Measurements from ENCODE around the gene ADAP1. TPM values are rescaled to one million over a fixed set of nuclear protein-coding genes. Genes with fewer than 3 reads are reported as not detected.

ADAP1 gene
- total and polyA plus RNA-seq, 8 donors: 2.2 to 169 (median 22.6) TPM

- Histone ChIP-seq H3K36me3 (peaks cover 0 to 8% (median 0%) of the 10 kb centered on the region in 4 donors), H3K27me3 (peaks cover 0 to 37% (median 17%) of the 10 kb centered on the region in 3 donors), H3K27ac (no peak overlapping the region), H3K9me3 (no peaks in the 10 kb centered on the region), H3K4me1 (peaks cover 17 to 55% (median 29%) of the 10 kb centered on the region in 4 donors), H3K4me3 (no peak overlapping the region)
- WGBS, 5 donors: 93 to 96% (median 94%) methylated on average over 9 to 21 of the region's 21 CpGs
- no peak for TF ChIP-seq POLR2AphosphoS5 (IDR thresholded peaks at IDR 0.05)
- no peak for TF ChIP-seq POLR2A (IDR thresholded peaks at IDR 0.05)
- no peak for TF ChIP-seq EP300 (IDR thresholded peaks at IDR 0.05)
- TF ChIP-seq CTCF (IDR thresholded peaks at IDR 0.05): no peak
- DNase-seq: no peak
- intact Hi-C loops (cut with DNase I; ENCODE audit: low total_unique reads): no loop called here
Measured at GRCh38 chr7:951881-952547, 2.5 kb downstream of the ADAP1 start.

GRCh38 chr7:949021-949934 lies 5.2 kb downstream of the ADAP1 start:
- DNase-seq: peak in 1 of 2 donors; percentile 55
- 57 to 90% (median 80%) methylated on average over 11 to 28 of the region's 28 CpGs for WGBS, 5 donors
- intact Hi-C loops (cut with DNase I; ENCODE audit: low total_unique reads): no loop called here
- Histone ChIP-seq H3K36me3 (peaks cover 0 to 8% (median 0%) of the 10 kb centered on the region in 4 donors), H3K27ac (peak overlapping the region in 3 of 5 donors; percentile 7 to 61 (median 18)), H3K27me3 (peaks cover 0 to 28% (median 12%) of the 10 kb centered on the region in 3 donors), H3K4me1 (peaks cover 11 to 65% (median 34%) of the 10 kb centered on the region in 4 donors), H3K9me3 (no peaks in the 10 kb centered on the region), H3K4me3 (no peak overlapping the region)
- TF ChIP-seq POLR2A (IDR thresholded peaks at IDR 0.05) (no peak), EP300 (IDR thresholded peaks at IDR 0.05) (no peak), CTCF (IDR thresholded peaks at IDR 0.05) (no peak), POLR2AphosphoS5 (IDR thresholded peaks at IDR 0.05) (peak in 1 of 3 donors; percentile 41)

- no peak overlapping the region for H3K4me3 ChIP-seq
- H3K27me3 ChIP-seq: peaks cover 0 to 18% (median under 1%) of the 10 kb centered on the region in 3 donors
- no peaks in the 10 kb centered on the region for H3K9me3 ChIP-seq
- intact Hi-C loops (cut with DNase I; ENCODE audit: low total_unique reads): no loop called here
- peaks cover 0 to 8% (median 0%) of the 10 kb centered on the region in 4 donors for H3K36me3 ChIP-seq
- peaks cover 0 to 51% (median 20%) of the 10 kb centered on the region in 4 donors for H3K4me1 ChIP-seq
- no peak for TF ChIP-seq CTCF (IDR thresholded peaks at IDR 0.05)
- TF ChIP-seq EP300 (IDR thresholded peaks at IDR 0.05): no peak
- TF ChIP-seq POLR2AphosphoS5 (IDR thresholded peaks at IDR 0.05): no peak
- no peak for TF ChIP-seq POLR2A (IDR thresholded peaks at IDR 0.05)
- 88 to 92% (median 91%) methylated on average over 37 of the region's 37 CpGs for WGBS, 5 donors
- H3K27ac ChIP-seq: no peak overlapping the region
- DNase-seq: no peak
Measured at GRCh38 chr7:947391-948210, 6.9 kb downstream of the ADAP1 start.
